MCF 10A (cell line): ENCODE data around the gene MANEA. TPM values are rescaled to one million over a fixed set of nuclear protein-coding genes. Genes with fewer than 3 reads are reported as not detected.

Source experiments
- BruUV-seq: library from RNA; stranded (reverse); fragments of 400-500 nt; replicated peaks from 2 replicates; lab custom pipeline; 2021; lab: Mats Ljungman, UMichigan
- CTCF ChIA-PET: fragments of 300-600 bp; sonication (Branson Sonifier 250); formaldehyde crosslinking; extraction: SDS; loops from one replicate; lab custom pipeline; 2021; ENCODE audit warnings: antibody characterized with exemption, inconsistent platforms; lab: Yijun Ruan, JAX
- POLR2A ChIA-PET: fragments of 300-600, 350-650 bp; sonication (Branson Sonifier 250); formaldehyde crosslinking; extraction: SDS; loops from one replicate; lab custom pipeline; 2020; ENCODE audit warnings: antibody characterized with exemption, inconsistent platforms; lab: Yijun Ruan, JAX
- DNase-seq: peaks from one replicate; pipeline ENCODE4 v3.0.0-alpha.2; 2018; ENCODE audit not compliant: unreplicated experiment
- H3K27ac Mint-ChIP-seq: one replicate; pipeline ENCODE4 v1.8.0; 2022; ENCODE audit warnings: mild to moderate bottlenecking, low read depth, mixed read lengths; ENCODE audit not compliant: unreplicated experiment
- H3K27me3 Mint-ChIP-seq: one replicate; pipeline ENCODE4 v1.8.0; 2022; ENCODE audit warnings: mixed read lengths; ENCODE audit not compliant: insufficient read depth, unreplicated experiment
- H3K36me3 Mint-ChIP-seq: one replicate; pipeline ENCODE4 v1.8.0; 2022; ENCODE audit warnings: mild to moderate bottlenecking, moderate library complexity, mixed read lengths; ENCODE audit not compliant: insufficient read depth, unreplicated experiment
- H3K4me1 Mint-ChIP-seq: one replicate; pipeline ENCODE4 v1.8.0; 2022; ENCODE audit warnings: mixed read lengths; ENCODE audit not compliant: insufficient read depth, unreplicated experiment
- H3K4me3 Mint-ChIP-seq: one replicate; pipeline ENCODE4 v1.8.0; 2022; ENCODE audit warnings: mild to moderate bottlenecking, moderate library complexity, mixed read lengths; ENCODE audit not compliant: unreplicated experiment
- H3K9me3 Mint-ChIP-seq: one replicate; pipeline ENCODE4 v1.8.0; 2022; ENCODE audit warnings: mixed read lengths; ENCODE audit not compliant: unreplicated experiment
- CTCF ChIP-seq: fragments of 200-600 bp; IDR thresholded peaks from one replicate; pipeline ENCODE4 v1.8.0; 2022; ENCODE audit warnings: antibody characterized with exemption, mild to moderate bottlenecking; ENCODE audit not compliant: unreplicated experiment
- intact Hi-C: fragments of 100-400 bp; cut with micrococcal nuclease; formaldehyde crosslinking; loops from 2 replicates; pipeline ENCODE4 v1.14.1; 2022
- total RNA-seq: library from RNA; stranded (reverse); gene quantifications from 2 replicates; pipeline ENCODE4 v1.2.3, GENCODE V29; 2022

The MANEA gene
- total RNA-seq, 1 experiment from 2014 or later = 4.6 TPM

- Mint-ChIP-seq H3K27me3 (peaks cover 7% of the 10 kb centered on the region), H3K36me3 (no peaks in the 10 kb centered on the region), H3K4me1 (no peaks in the 10 kb centered on the region), H3K9me3 (no peaks in the 10 kb centered on the region), H3K4me3 (no peak overlapping the region), H3K27ac (no peak overlapping the region)
- DNase-seq = no peak
- POLR2A ChIA-PET = no interaction called here
- CTCF ChIA-PET = interaction anchor here (1.1 kb wide), 1 partner anchor 1133 kb away, joined by 3 read pairs; no protein-coding TSS in a partner anchor
- no peak for TF ChIP-seq CTCF
- no TSS peak for BruUV-seq
- intact Hi-C loops = no loop called here
Observed at GRCh38 chr6:95544517-95545225, 32.7 kb upstream of the MANEA start.

- intact Hi-C loops = no loop called here
- Mint-ChIP-seq H3K4me1 (no peaks in the 10 kb centered on the region), H3K36me3 (no peaks in the 10 kb centered on the region), H3K4me3 (no peak overlapping the region), H3K27me3 (peaks cover 13% of the 10 kb centered on the region), H3K9me3 (no peaks in the 10 kb centered on the region), H3K27ac (no peak overlapping the region)
- ChIA-PET POLR2A (no interaction called here), CTCF (interaction anchor here (0.7 kb wide), 1 partner anchor 1357 kb away, joined by 4 read pairs; no protein-coding TSS in a partner anchor)
- BruUV-seq = no TSS peak
- TF ChIP-seq CTCF = no peak
- DNase-seq = no peak
Observed at GRCh38 chr6:95545226-95545625, 32.1 kb upstream of the MANEA start.

- Mint-ChIP-seq H3K36me3 (no peaks in the 10 kb centered on the region), H3K27ac (no peak overlapping the region), H3K4me3 (no peak overlapping the region), H3K27me3 (peaks cover 18% of the 10 kb centered on the region), H3K9me3 (no peaks in the 10 kb centered on the region), H3K4me1 (no peaks in the 10 kb centered on the region)
- no TSS peak for BruUV-seq
- TF ChIP-seq CTCF = no peak
- ChIA-PET CTCF (interaction anchor here (0.7 kb wide), 1 partner anchor 1356 kb away, joined by 4 read pairs; no protein-coding TSS in a partner anchor), POLR2A (no interaction called here)
- no peak for DNase-seq
- intact Hi-C loops = no loop called here
Observed at GRCh38 chr6:95545686-95546085, 31.6 kb upstream of the MANEA start.

- no peak for TF ChIP-seq CTCF
- intact Hi-C loops = no loop called here
- CTCF ChIA-PET = interaction anchor here (0.7 kb wide), 1 partner anchor 1356 kb away, joined by 4 read pairs; no protein-coding TSS in a partner anchor
- no peaks in the 10 kb centered on the region for H3K9me3 Mint-ChIP-seq
- no peak overlapping the region for H3K4me3 Mint-ChIP-seq
- H3K4me1 Mint-ChIP-seq = no peaks in the 10 kb centered on the region
- H3K27me3 Mint-ChIP-seq = peaks cover 22% of the 10 kb centered on the region
- H3K36me3 Mint-ChIP-seq = no peaks in the 10 kb centered on the region
- H3K27ac Mint-ChIP-seq = no peak overlapping the region
- no peak for DNase-seq
- BruUV-seq = no TSS peak
- POLR2A ChIA-PET = no interaction called here
Observed at GRCh38 chr6:95546148-95546547, 31.2 kb upstream of the MANEA start.
